H1 (cell line): Measurements from ENCODE around the gene STARD7. TPM values are rescaled to one million over a fixed set of nuclear protein-coding genes. Genes with fewer than 3 reads are reported as not detected.

Experiments
- CTCF ChIA-PET: fragments of 300-600 bp; sonication (Branson Sonifier 250); formaldehyde crosslinking; loops from one replicate; lab custom pipeline; 2021; ENCODE audit not compliant: partially characterized antibody; lab: Charles Lee
- POLR2A ChIA-PET: fragments of 300-600 bp; sonication (Branson Sonifier 250); formaldehyde crosslinking; loops from one replicate; lab custom pipeline; 2021; ENCODE audit warnings: inconsistent platforms; ENCODE audit not compliant: partially characterized antibody; lab: Charles Lee
- DNase-seq, 2 experiments: peaks; one replicate each; pipeline versions ENCODE4 v3.0.0 to v3.0.0-alpha.2; 2010 to 2022; ENCODE audit warnings: low spot score in 2 of 2, low read depth in 1 of 2, mixed read lengths in 1 of 2
- FAIRE-seq: peaks from 2 replicates; lab custom pipeline; 2011; peaks lifted over from hg19 to GRCh38; lab: Jason Lieb, UNC
- H2AFZ ChIP-seq: 2 replicates; pipeline ENCODE4 v1.8.1; 2012; ENCODE audit warnings: low read length, inconsistent platforms
- H2AK5ac ChIP-seq: 2 replicates; pipeline ENCODE4 v1.6.1; 2013; ENCODE audit warnings: low read depth, low read length
- H2BK120ac ChIP-seq: replicated peaks from 2 replicates; pipeline ENCODE3; 2013; ENCODE audit warnings: low read depth, low read length, inconsistent platforms
- H2BK12ac ChIP-seq: 2 replicates; pipeline ENCODE4 v1.6.1; 2013; ENCODE audit warnings: low read depth, low read length
- H2BK15ac ChIP-seq: 2 replicates; pipeline ENCODE4 v1.6.1; 2013; ENCODE audit warnings: low read length
- H2BK20ac ChIP-seq: 2 replicates; pipeline ENCODE4 v1.6.1; 2013; ENCODE audit warnings: low read length
- H2BK5ac ChIP-seq: 2 replicates; pipeline ENCODE4 v1.6.1; 2013; ENCODE audit warnings: low read depth, low read length
- H3K14ac ChIP-seq: 2 replicates; pipeline ENCODE4 v1.6.1; 2013; ENCODE audit warnings: inconsistent platforms; ENCODE audit not compliant: insufficient read length
- H3K18ac ChIP-seq: 2 replicates; pipeline ENCODE4 v1.6.1; 2013; ENCODE audit warnings: low read length; ENCODE audit errors: extremely low read depth
- H3K23ac ChIP-seq: 2 replicates; pipeline ENCODE4 v1.6.1; 2013; ENCODE audit warnings: inconsistent platforms; ENCODE audit not compliant: insufficient read length
- H3K23me2 ChIP-seq: 2 replicates; pipeline ENCODE4 v1.6.1; 2013; ENCODE audit warnings: low read depth, low read length
- H3K27ac ChIP-seq: 2 replicates; pipeline ENCODE4 v1.6.1; 2011; ENCODE audit warnings: low read depth, low read length, inconsistent platforms
- H3K27me3 ChIP-seq, 4 experiments: replicated peaks in 1 of 4; 1 replicate in 1 of 4; 2 replicates in 3 of 4; pipeline versions ENCODE4 v1.6.1 to v1.8.1; 2011 to 2013; ENCODE audit warnings: low read length in 3 of 4, mild to moderate bottlenecking in 3 of 4, inconsistent platforms in 2 of 4, mixed read lengths in 2 of 4, moderate library complexity in 1 of 4; ENCODE audit not compliant: control insufficient read depth in 3 of 4, insufficient read depth in 3 of 4; ENCODE audit errors: extremely low read depth in 1 of 4
- H3K36me3 ChIP-seq, 4 experiments: 2 replicates each; pipeline versions ENCODE4 v1.6.1 to v1.8.1; 2011 to 2013; ENCODE audit warnings: mild to moderate bottlenecking in 4 of 4, low read length in 3 of 4, moderate library complexity in 2 of 4, control low read depth in 1 of 4, inconsistent platforms in 1 of 4; ENCODE audit not compliant: insufficient read depth in 4 of 4, control insufficient read depth in 2 of 4
- H3K4ac ChIP-seq: replicated peaks from 2 replicates; pipeline ENCODE3; 2013; ENCODE audit warnings: low read length, low read depth, mixed read lengths, inconsistent platforms; ENCODE audit not compliant: insufficient read length
- H3K4me1 ChIP-seq, 4 experiments: replicated peaks in 1 of 4; 1 replicate in 1 of 4; 2 replicates in 3 of 4; pipeline versions ENCODE4 v1.6.1 to v1.8.1; 2011 to 2013; ENCODE audit warnings: low read length in 3 of 4, inconsistent platforms in 2 of 4, mixed read lengths in 1 of 4; ENCODE audit not compliant: insufficient read depth in 4 of 4, control insufficient read depth in 3 of 4
- H3K4me2 ChIP-seq, 2 experiments: 2 replicates each; pipeline versions ENCODE4 v1.6.1 to v1.8.1; 2011 to 2013; ENCODE audit warnings: low read depth in 2 of 2, low read length in 2 of 2, control low read depth in 1 of 2, inconsistent platforms in 1 of 2, mild to moderate bottlenecking in 1 of 2; ENCODE audit not compliant: insufficient read depth in 1 of 2
- H3K4me3 ChIP-seq, 4 experiments: fragments of 200-600, 300-600 bp in 1 of 4; sonication (generic), shearing (Covaris generic), sonication (Bioruptor Twin) in 1 of 4; 2 replicates each; pipeline versions ENCODE4 v1.5.1 to v1.8.1; 2011 to 2016; ENCODE audit warnings: low read length in 4 of 4, low read depth in 3 of 4, control low read depth in 2 of 4, inconsistent platforms in 2 of 4, mild to moderate bottlenecking in 2 of 4, mixed read lengths in 1 of 4, moderate library complexity in 1 of 4; ENCODE audit not compliant: insufficient read depth in 2 of 4; ENCODE audit errors: extremely low read depth in 1 of 4
- H3K56ac ChIP-seq: replicated peaks from 2 replicates; pipeline ENCODE3; 2013; ENCODE audit warnings: low read depth, mild to moderate bottlenecking, mixed read lengths, low read length, inconsistent platforms; ENCODE audit not compliant: insufficient read length
- H3K79me1 ChIP-seq: 2 replicates; pipeline ENCODE4 v1.6.1; 2013; ENCODE audit warnings: low read depth, low read length, control low read depth
- H3K79me2 ChIP-seq, 2 experiments: 2 replicates each; pipeline versions ENCODE4 v1.6.1 to v1.8.1; 2012 to 2013; ENCODE audit warnings: low read length in 2 of 2, mild to moderate bottlenecking in 2 of 2, inconsistent platforms in 1 of 2; ENCODE audit not compliant: insufficient read depth in 2 of 2, control insufficient read depth in 1 of 2
- H3K9ac ChIP-seq, 4 experiments: replicated peaks in 1 of 4; 1 replicate in 1 of 4; 2 replicates in 3 of 4; pipeline versions ENCODE4 v1.6.1 to v1.8.1; 2011 to 2013; ENCODE audit warnings: low read depth in 3 of 4, low read length in 3 of 4, control low read depth in 2 of 4, mild to moderate bottlenecking in 2 of 4, moderate library complexity in 2 of 4, inconsistent platforms in 1 of 4; ENCODE audit errors: extremely low read depth in 1 of 4
- H3K9me3 ChIP-seq, 2 experiments: 2 replicates each; pipeline versions ENCODE4 v1.6.1 to v1.8.1; 2012 to 2013; ENCODE audit warnings: mild to moderate bottlenecking in 2 of 2, moderate library complexity in 2 of 2, control low read depth in 1 of 2, inconsistent platforms in 1 of 2, low read depth in 1 of 2, low read length in 1 of 2, mixed read lengths in 1 of 2; ENCODE audit not compliant: insufficient read depth in 2 of 2
- H4K20me1 ChIP-seq, 2 experiments: replicated peaks in 1 of 2; 2 replicates each; pipeline versions ENCODE3 to v1.8.1; 2011 to 2013; ENCODE audit warnings: inconsistent platforms in 2 of 2, low read length in 2 of 2, mild to moderate bottlenecking in 1 of 2; ENCODE audit not compliant: insufficient read depth in 2 of 2, control insufficient read depth in 1 of 2
- H4K5ac ChIP-seq: 2 replicates; pipeline ENCODE4 v1.6.1; 2013; ENCODE audit warnings: low read length, low read depth, mixed read lengths, inconsistent platforms; ENCODE audit not compliant: insufficient read length
- H4K8ac ChIP-seq: 2 replicates; pipeline ENCODE4 v1.8.0; 2013; ENCODE audit warnings: mild to moderate bottlenecking, moderate library complexity, low read length, inconsistent platforms; ENCODE audit not compliant: insufficient read depth; ENCODE audit errors: extremely low read depth
- H4K91ac ChIP-seq: replicated peaks from 2 replicates; pipeline ENCODE3; 2013; ENCODE audit warnings: low read length, mixed read lengths, inconsistent platforms; ENCODE audit not compliant: insufficient read length
- CBX5 ChIP-seq: fragments of 300-800, 300-1000 bp; sonication (generic); IDR thresholded peaks from 2 replicates; pipeline ENCODE4 v1.7.1; 2016; ENCODE audit warnings: antibody characterized with exemption, low read length, low read depth
- CHD1 ChIP-seq: IDR thresholded peaks from 2 replicates; pipeline ENCODE4 v1.6.1; 2012; ENCODE audit warnings: low read depth, low read length, improper control_type of control experiment
- FOSL1 ChIP-seq: IDR thresholded peaks from 2 replicates; pipeline ENCODE4 v1.6.1; 2011; ENCODE audit warnings: mild to moderate bottlenecking, low read depth, low read length, moderate library complexity; ENCODE audit not compliant: insufficient read depth
- GABPA ChIP-seq: IDR thresholded peaks from 2 replicates; pipeline ENCODE4 v1.6.1; 2011; ENCODE audit warnings: mild to moderate bottlenecking, low read length, moderate library complexity, borderline replicate concordance; ENCODE audit not compliant: insufficient read depth
- HDAC2 ChIP-seq, 2 experiments: fragments of 300-600 bp in 1 of 2; sonication (generic) in 1 of 2; IDR thresholded peaks; 2 replicates each; pipeline ENCODE4 v1.6.1; 2011 to 2012; ENCODE audit warnings: low read depth in 2 of 2, low read length in 2 of 2, mild to moderate bottlenecking in 2 of 2, moderate library complexity in 2 of 2, borderline replicate concordance in 1 of 2, inconsistent platforms in 1 of 2
- KDM1A ChIP-seq: fragments of 200-600, 300-600 bp; sonication (generic); IDR thresholded peaks from 2 replicates; pipeline ENCODE4 v1.7.1; 2016; ENCODE audit warnings: mild to moderate bottlenecking, low read length, borderline replicate concordance
- KDM4A ChIP-seq: IDR thresholded peaks from one replicate; pipeline ENCODE4 v1.7.1; 2012; ENCODE audit warnings: low read depth, mild to moderate bottlenecking, moderate library complexity, low read length, inconsistent platforms; ENCODE audit not compliant: severe bottlenecking
- MAX ChIP-seq: IDR thresholded peaks from 2 replicates; pipeline ENCODE4 v1.6.1; 2012; ENCODE audit warnings: inconsistent platforms
- RBBP5 ChIP-seq: IDR thresholded peaks from 2 replicates; pipeline ENCODE4 v1.7.1; 2012; ENCODE audit warnings: low read depth, mild to moderate bottlenecking, inconsistent platforms, low read length, moderate library complexity, borderline replicate concordance
- SIX5 ChIP-seq: IDR thresholded peaks from 2 replicates; pipeline ENCODE4 v1.6.1; 2011; ENCODE audit warnings: mild to moderate bottlenecking, low read depth, low read length
- WGBS, 2 experiments: shearing (Covaris generic) in 1 of 2; methylation state at CpG; one replicate each; pipeline versions ENCODE4 v1.1.6 to v1.1.7; 2013 to 2015; ENCODE audit warnings: low lambda C conversion rate in 2 of 2, mixed read lengths in 2 of 2, inconsistent platforms in 1 of 2, low coverage in 1 of 2, missing lambda C conversion rate in 1 of 2; ENCODE audit not compliant: insufficient replicate concordance in 2 of 2, insufficient coverage in 1 of 2, insufficient read length in 1 of 2; ENCODE audit errors: extremely low coverage in 1 of 2, missing lambda C conversion rate in 1 of 2; 5-methylcytosine and 5-hydroxymethylcytosine counted together
- polyA plus RNA-seq, 7 experiments: library from polyadenylated mRNA; depleted of rRNA in 3 of 7; stranded (reverse) in 5 of 7; unstranded in 2 of 7; fragments of >200 nt in 5 of 7; fragments of 200-250 nt in 2 of 7; gene quantifications; 1 replicate in 5 of 7; 2 replicates in 1 of 7; 4 replicates in 1 of 7; pipeline versions ENCODE4 v1.2.1 to v1.2.3, GENCODE V29; 2011 to 2013; ENCODE audit warnings: missing spikeins in 2 of 7, mixed read lengths in 2 of 7
- total RNA-seq: library from RNA; stranded (reverse); fragmentation: NEBNext Ultra II Directional; extraction: Animal tissue kit (Norgen Biotek cat#: 25700); gene quantifications from 2 replicates; pipeline ENCODE4 v1.2.1, GENCODE V29; 2021
- TF ChIP-seq, protein P1 (sequence below): IDR thresholded peaks from 2 replicates; pipeline ENCODE4 v1.6.1; 2011; ENCODE audit warnings: low read depth, mild to moderate bottlenecking, low read length; ENCODE audit not compliant: insufficient read depth

STARD7 gene
- total and polyA plus RNA-seq, 2 of the 8 experiments (the other 6 are each of a cell fraction or from before 2014, with no cell fraction given), result 89.1 to 200 TPM

DNA sequence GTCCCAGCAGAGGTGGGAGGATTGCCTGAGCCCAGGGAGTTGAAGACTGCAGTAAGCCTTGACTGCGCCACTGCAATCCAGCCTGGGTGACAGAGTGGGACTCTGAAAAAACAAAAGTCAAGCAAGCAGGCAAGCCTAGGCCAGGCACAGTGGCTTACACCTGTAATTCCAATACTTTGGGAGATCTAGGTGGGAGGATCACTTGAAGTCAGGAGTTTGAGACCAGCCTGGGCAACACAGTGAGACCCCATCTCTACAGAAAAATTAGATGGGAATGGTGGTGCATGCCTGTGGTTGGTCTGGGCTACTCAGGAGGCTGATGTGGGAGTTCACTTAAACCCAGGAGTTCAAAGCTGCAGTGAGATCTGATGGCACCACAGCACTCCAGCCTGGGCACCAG, 28.6 kb downstream of the STARD7 start:
- Histone ChIP-seq H3K4me1 (no peaks in the 10 kb centered on the region), H3K23ac (no peak overlapping the region), H2BK5ac (no peak overlapping the region), H3K4me2 (no peak overlapping the region), H3K4ac (no peak overlapping the region), H3K56ac (no peak overlapping the region), H2AK5ac (no peak overlapping the region), H2BK20ac (no peak overlapping the region), H3K14ac (no peak overlapping the region), H2AFZ (no peak overlapping the region), H3K36me3 (peaks cover 0 to 11% (median 5%) of the 10 kb centered on the region in 4 experiments; a peak in 5 of 8 replicates), H3K79me2 (no peaks in the 10 kb centered on the region), H2BK12ac (no peak overlapping the region), H3K18ac (no peak overlapping the region), H4K5ac (no peak overlapping the region), H3K9ac (no peak overlapping the region), H4K20me1 (peaks cover 0 to 5% of the 10 kb centered on the region in 2 experiments), H3K27ac (no peak overlapping the region), H4K91ac (no peak overlapping the region), H3K9me3 (no peaks in the 10 kb centered on the region), H2BK15ac (no peak overlapping the region), H4K8ac (no peak overlapping the region), H3K4me3 (no peak overlapping the region), H3K79me1 (no peaks in the 10 kb centered on the region), H2BK120ac (no peak overlapping the region), H3K23me2 (no peaks in the 10 kb centered on the region), H3K27me3 (no peaks in the 10 kb centered on the region)
- no peak for DNase-seq
- WGBS, 2 experiments, result 83% methylated on average over 1 of the region's 1 CpG; no CpG with 5 or more reads in 1 of the 2 experiments
- ChIA-PET CTCF (interaction anchor here (0.8 to 2.8 kb wide), 7 partner anchors 22 to 187 kb away, joined by 3 to 12 read pairs (median 3); partner anchors contain the start of gene ASTL), POLR2A (interaction anchor here (1.2 kb wide), 1 partner anchor 31 kb away, joined by 4 read pairs; no protein-coding TSS in a partner anchor)
- FAIRE-seq, result no peak
- TF ChIP-seq RBBP5 (no peak), CBX5 (no peak), KDM4A (no peak), FOSL1 (no peak), KDM1A (no peak), GABPA (no peak), CHD1 (no peak), MAX (no peak), SIX5 (no peak), HDAC2 (IDR thresholded peaks at IDR 0.05; ENCODE audit: borderline replicate concordance in 1 of 2, low read depth in 2 of 2, low read length in 2 of 2) (no peak)
- TF ChIP-seq, protein P1, sequence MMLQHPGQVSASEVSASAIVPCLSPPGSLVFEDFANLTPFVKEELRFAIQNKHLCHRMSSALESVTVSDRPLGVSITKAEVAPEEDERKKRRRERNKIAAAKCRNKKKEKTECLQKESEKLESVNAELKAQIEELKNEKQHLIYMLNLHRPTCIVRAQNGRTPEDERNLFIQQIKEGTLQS, result no peak
